HS-27A (cell line): ENCODE measurements around the gene P2RX6.
"Not testable (repeated sequence)": the region's sequence is repeated elsewhere in the genome, so short reads cannot be mapped to it uniquely, and the experiment has no call there.

ENCODE experiments used
- DNase-seq: peaks from one replicate; pipeline ENCODE4 v3.0.0-alpha.2; 2012; ENCODE audit warnings: low read depth, missing footprints

Gene P2RX6

GRCh38 chr22:21031545-21032036, 16.6 kb downstream of the P2RX6 start:
- no peak for DNase-seq

- DNase-seq, result no peak
Observed at GRCh38 chr22:21032037-21032867, 17.3 kb downstream of the P2RX6 start, which contains the start of gene SLC7A4. TSS of gene SLC7A4 (minus strand) at chr22:21032561. CDS start at chr22:21031812, 749 bp downstream.

- DNase-seq, result no peak
Observed at GRCh38 chr22:21032868-21033688, 18.1 kb downstream of the P2RX6 start.

GRCh38 chr22:21033895-21034294, 18.9 kb downstream of the P2RX6 start:
- no peak for DNase-seq

GRCh38 chr22:21034989-21035388, 20.0 kb downstream of the P2RX6 start:
- no peak for DNase-seq

- DNase-seq, result no peak
Observed at GRCh38 chr22:21038405-21038804, 23.4 kb downstream of the P2RX6 start.

GRCh38 chr22:21039158-21039557, 24.2 kb downstream of the P2RX6 start:
- DNase-seq, result not testable (repeated sequence)

GRCh38 chr22:21041937-21042336, 27.0 kb downstream of the P2RX6 start:
- no peak for DNase-seq

GRCh38 chr22:21042978-21043859, 28.3 kb downstream of the P2RX6 start:
- no peak for DNase-seq

GRCh38 chr22:21043860-21044535, 29.0 kb downstream of the P2RX6 start:
- DNase-seq, result no peak

GRCh38 chr22:21044931-21045584, 30.1 kb downstream of the P2RX6 start:
- peak; percentile 41 for DNase-seq

GRCh38 chr22:21045585-21046294, 30.8 kb downstream of the P2RX6 start, which contains the start of gene LRRC74B:
TSS of gene LRRC74B (plus strand) at chr22:21045946. CDS start at chr22:21045987, 41 bp downstream.
- peak; percentile 51 for DNase-seq

GRCh38 chr22:21047035-21047661, 32.2 kb downstream of the P2RX6 start:
- DNase-seq, result no peak

GRCh38 chr22:21047730-21048129, 32.8 kb downstream of the P2RX6 start:
- no peak for DNase-seq

- DNase-seq, result not testable (repeated sequence)
Observed at GRCh38 chr22:21048448-21048847, 33.5 kb downstream of the P2RX6 start.

GRCh38 chr22:21048965-21049364, 34.0 kb downstream of the P2RX6 start:
- DNase-seq, result not testable (repeated sequence)

GRCh38 chr22:21051145-21051830, 36.3 kb downstream of the P2RX6 start:
- DNase-seq, result no peak

GRCh38 chr22:21051831-21052400, 37.0 kb downstream of the P2RX6 start:
- no peak for DNase-seq
